MM.1S (cell line): ENCODE results near the gene SPATA9.
"Not testable (repeated sequence)": the region's sequence is repeated elsewhere in the genome, so short reads cannot be mapped to it uniquely, and the experiment has no call there.

ENCODE experiments used
- DNase-seq: peaks from one replicate; pipeline ENCODE4 v3.0.0-alpha.2; 2015
- H2AFZ ChIP-seq: fragments of 300-600 bp; sonication (generic); 2 replicates; pipeline ENCODE4 v1.6.0; 2016; ENCODE audit warnings: antibody characterized with exemption, low read length
- H3F3A ChIP-seq: fragments of 300-600 bp; sonication (generic); 2 replicates; pipeline ENCODE4 v1.6.1; 2016; ENCODE audit warnings: mild to moderate bottlenecking, antibody characterized with exemption, low read length, moderate library complexity, mixed read lengths; ENCODE audit not compliant: insufficient read depth
- H3K27ac ChIP-seq: fragments of 300-600 bp; sonication (generic); 2 replicates; pipeline ENCODE4 v1.5.1; 2016; ENCODE audit warnings: mild to moderate bottlenecking, low read length
- H3K27me3 ChIP-seq: fragments of 300-600 bp; sonication (generic); replicated peaks from 2 replicates; pipeline ENCODE4 v1.6.0; 2016; ENCODE audit warnings: low read length; ENCODE audit not compliant: insufficient read depth
- H3K36me3 ChIP-seq: fragments of 300-600 bp; sonication (generic); replicated peaks from 2 replicates; pipeline ENCODE4 v1.6.1; 2016; ENCODE audit warnings: mild to moderate bottlenecking, low read length, mixed read lengths; ENCODE audit not compliant: insufficient read depth
- H3K4me1 ChIP-seq: fragments of 300-600 bp; sonication (generic); 2 replicates; pipeline ENCODE4 v1.6.1; 2016; ENCODE audit warnings: low read length, mixed read lengths
- H3K4me2 ChIP-seq: fragments of 300-600 bp; sonication (generic); 2 replicates; pipeline ENCODE4 v1.6.0; 2016; ENCODE audit warnings: low read depth, low read length
- H3K4me3 ChIP-seq: fragments of 300-600 bp; sonication (generic); 2 replicates; pipeline ENCODE4 v1.5.1; 2016; ENCODE audit warnings: low read length, mixed read lengths
- H3K79me2 ChIP-seq: fragments of 300-600 bp; sonication (generic); 2 replicates; pipeline ENCODE4 v1.6.1; 2016; ENCODE audit warnings: mixed run types, low read length, mixed read lengths
- H3K9ac ChIP-seq: fragments of 300-600 bp; sonication (generic); 2 replicates; pipeline ENCODE4 v1.6.1; 2016; ENCODE audit warnings: low read length, mixed read lengths
- H3K9me2 ChIP-seq: fragments of 300-600 bp; sonication (generic); replicated peaks from 2 replicates; pipeline ENCODE4 v1.6.1; 2016; ENCODE audit warnings: mild to moderate bottlenecking, low read length, mixed read lengths; ENCODE audit not compliant: insufficient read depth
- H3K9me3 ChIP-seq: fragments of 300-600 bp; sonication (generic); replicated peaks from 2 replicates; pipeline ENCODE4 v1.6.1; 2016; ENCODE audit warnings: mild to moderate bottlenecking, low read length, mixed read lengths; ENCODE audit not compliant: insufficient read depth
- H4K20me1 ChIP-seq: fragments of 300-600 bp; sonication (generic); 2 replicates; pipeline ENCODE4 v1.6.1; 2016; ENCODE audit warnings: mild to moderate bottlenecking, low read length, moderate library complexity, mixed read lengths; ENCODE audit not compliant: insufficient read depth
- EZH2 ChIP-seq: fragments of 300-600 bp; sonication (generic); optimal IDR thresholded peaks from 2 replicates; pipeline ENCODE3; 2017; ENCODE audit warnings: low read depth, mild to moderate bottlenecking, antibody characterized with exemption, low read length, mixed read lengths
- EZH2phosphoT487 ChIP-seq: fragments of 300-600 bp; sonication (generic); IDR thresholded peaks from 2 replicates; pipeline ENCODE4 v1.6.1; 2018; ENCODE audit warnings: antibody characterized with exemption, low read length
- TF ChIP-seq, protein P1 (sequence below): fragments of 300-600 bp; sonication (generic); IDR thresholded peaks from 2 replicates; pipeline ENCODE4 v1.5.1; 2016; ENCODE audit warnings: antibody characterized with exemption, low read length, mixed read lengths

SPATA9 gene

DNA sequence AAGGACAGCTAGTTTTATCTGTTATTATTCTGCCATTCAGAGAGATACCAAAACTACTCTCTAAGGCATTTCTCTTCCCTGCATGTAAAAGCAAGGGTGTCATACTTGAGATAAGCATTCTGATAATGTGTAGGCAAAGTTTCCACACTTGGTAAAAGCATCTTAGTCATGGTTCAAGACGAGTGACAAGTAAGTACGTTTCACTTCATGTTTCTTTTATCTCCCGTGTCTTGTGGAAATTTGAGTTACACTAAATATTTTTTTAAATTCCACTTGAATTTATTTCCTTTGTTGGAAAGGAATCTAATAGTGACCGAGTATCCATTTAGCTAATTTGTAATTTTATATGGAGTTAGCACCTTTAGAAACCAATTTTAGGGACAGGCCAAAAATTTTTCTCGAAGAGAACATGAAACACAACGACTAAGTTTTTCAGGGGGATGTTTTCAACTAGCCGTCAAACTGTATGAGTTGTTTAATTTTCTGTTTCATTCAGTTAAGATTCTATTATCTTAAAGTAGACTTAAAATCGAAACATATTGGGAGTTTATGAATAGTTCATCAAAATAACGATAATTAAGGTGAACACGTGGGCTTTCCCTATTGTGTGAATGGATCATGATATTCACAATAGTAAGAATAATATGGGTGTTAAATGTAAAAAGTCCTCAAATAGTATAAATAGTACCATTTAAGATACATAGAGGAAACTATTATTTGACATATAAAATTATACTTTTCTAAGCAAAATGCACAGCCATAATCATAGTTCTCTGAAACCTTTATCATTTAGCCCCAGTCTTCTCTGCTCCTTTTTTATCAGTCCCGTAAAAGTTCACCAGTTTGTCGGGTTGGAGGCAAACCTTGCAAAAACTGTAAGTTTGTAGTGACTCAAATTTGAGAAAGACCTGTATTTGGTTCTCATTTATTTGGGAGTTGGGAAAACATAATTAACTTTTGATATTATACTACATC lies 34.6 kb downstream of the SPATA9 start:
- Histone ChIP-seq H4K20me1 (no peaks in the 10 kb centered on the region), H3K9me2 (no peaks in the 10 kb centered on the region), H2AFZ (peak overlapping the region; percentile 77; the same call in 1 of the 2 replicates), H3K79me2 (no peaks in the 10 kb centered on the region), H3K4me2 (peak overlapping the region; percentile 81; the same call in 1 of the 2 replicates), H3K9ac (no peak overlapping the region), H3K36me3 (no peaks in the 10 kb centered on the region), H3K27me3 (no peaks in the 10 kb centered on the region), H3K4me1 (peaks cover 19% of the 10 kb centered on the region), H3K4me3 (no peak overlapping the region), H3K9me3 (no peaks in the 10 kb centered on the region), H3F3A (peaks cover 20% of the 10 kb centered on the region), H3K27ac (peak overlapping the region; percentile 87; the same call in 1 of the 2 replicates)
- TF ChIP-seq EZH2phosphoT487, result no peak
- TF ChIP-seq, protein P1, sequence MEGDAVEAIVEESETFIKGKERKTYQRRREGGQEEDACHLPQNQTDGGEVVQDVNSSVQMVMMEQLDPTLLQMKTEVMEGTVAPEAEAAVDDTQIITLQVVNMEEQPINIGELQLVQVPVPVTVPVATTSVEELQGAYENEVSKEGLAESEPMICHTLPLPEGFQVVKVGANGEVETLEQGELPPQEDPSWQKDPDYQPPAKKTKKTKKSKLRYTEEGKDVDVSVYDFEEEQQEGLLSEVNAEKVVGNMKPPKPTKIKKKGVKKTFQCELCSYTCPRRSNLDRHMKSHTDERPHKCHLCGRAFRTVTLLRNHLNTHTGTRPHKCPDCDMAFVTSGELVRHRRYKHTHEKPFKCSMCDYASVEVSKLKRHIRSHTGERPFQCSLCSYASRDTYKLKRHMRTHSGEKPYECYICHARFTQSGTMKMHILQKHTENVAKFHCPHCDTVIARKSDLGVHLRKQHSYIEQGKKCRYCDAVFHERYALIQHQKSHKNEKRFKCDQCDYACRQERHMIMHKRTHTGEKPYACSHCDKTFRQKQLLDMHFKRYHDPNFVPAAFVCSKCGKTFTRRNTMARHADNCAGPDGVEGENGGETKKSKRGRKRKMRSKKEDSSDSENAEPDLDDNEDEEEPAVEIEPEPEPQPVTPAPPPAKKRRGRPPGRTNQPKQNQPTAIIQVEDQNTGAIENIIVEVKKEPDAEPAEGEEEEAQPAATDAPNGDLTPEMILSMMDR, result no peak
- no peak for TF ChIP-seq EZH2
- no peak for DNase-seq

DNA sequence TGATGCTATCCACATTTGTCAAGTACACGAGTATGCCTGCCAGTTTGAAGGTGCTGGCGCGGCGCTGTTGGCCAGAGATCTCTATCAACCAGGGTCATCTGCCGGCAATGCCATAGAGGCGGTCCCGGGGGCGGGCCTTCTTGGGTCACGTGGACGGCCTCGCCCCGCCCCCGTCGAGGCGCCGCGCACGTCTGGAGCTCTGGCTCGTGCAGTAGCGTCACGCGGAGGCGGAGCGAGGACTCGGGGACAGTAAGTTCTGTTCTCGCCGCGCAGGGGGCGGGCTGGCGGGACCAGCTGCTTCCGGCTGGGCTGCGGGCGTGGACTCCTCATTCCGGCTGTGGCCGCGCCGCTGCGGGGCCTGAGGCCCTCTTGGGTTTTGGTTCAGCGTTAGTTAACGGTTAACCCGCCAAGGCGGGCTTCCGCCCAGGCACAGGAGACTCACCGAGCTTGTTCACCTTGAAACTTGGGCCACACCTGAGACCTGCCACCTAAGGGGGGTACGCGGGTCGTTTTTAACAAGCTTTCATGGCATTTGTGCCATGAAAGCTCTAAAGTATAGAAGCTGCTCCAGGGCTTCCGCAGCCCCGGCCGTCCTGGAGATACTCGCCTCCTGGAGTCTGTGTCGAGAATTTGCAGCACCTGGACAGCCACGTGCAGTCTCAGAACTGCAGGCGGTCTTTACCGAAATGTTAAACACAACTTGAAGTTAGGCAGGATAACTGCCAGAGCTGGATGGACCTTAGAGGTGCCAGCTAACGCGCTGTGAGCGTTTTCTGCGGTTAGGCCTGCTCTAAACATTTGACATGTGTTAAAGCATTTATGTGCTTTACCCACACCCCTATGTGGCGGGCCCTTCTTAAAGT lies 36.0 kb downstream of the SPATA9 start, which contains the start of gene RFESD:
RFESD (plus strand) TSS at position 209 of the 863 bp plus-strand sequence. CDS start 5,495 bp downstream, outside the sequence.
- H3K79me2 ChIP-seq, result no peaks in the 10 kb centered on the region
- H3K9me3 ChIP-seq, result no peaks in the 10 kb centered on the region
- peak; percentile 99 for DNase-seq
- peak within 1 kb of the TSS; percentile 81 for H3K4me2 ChIP-seq
- no peaks in the 10 kb centered on the region for H3K36me3 ChIP-seq
- TF ChIP-seq EZH2 (no peak), EZH2phosphoT487 (no peak)
- TF ChIP-seq, protein P1, result peak; percentile 20
- peaks cover 19% of the 10 kb centered on the region for H3K4me1 ChIP-seq
- H3K27ac ChIP-seq, result peak within 1 kb of the TSS; percentile 87
- H3K9me2 ChIP-seq, result no peaks in the 10 kb centered on the region
- no peaks in the 10 kb centered on the region for H3K27me3 ChIP-seq
- peak within 1 kb of the TSS; percentile 71 for H3K9ac ChIP-seq
- no peaks in the 10 kb centered on the region for H4K20me1 ChIP-seq
- peak within 1 kb of the TSS; percentile 77 for H2AFZ ChIP-seq
- peak within 1 kb of the TSS; percentile 58 for H3K4me3 ChIP-seq
- peaks cover 20% of the 10 kb centered on the region for H3F3A ChIP-seq

DNA sequence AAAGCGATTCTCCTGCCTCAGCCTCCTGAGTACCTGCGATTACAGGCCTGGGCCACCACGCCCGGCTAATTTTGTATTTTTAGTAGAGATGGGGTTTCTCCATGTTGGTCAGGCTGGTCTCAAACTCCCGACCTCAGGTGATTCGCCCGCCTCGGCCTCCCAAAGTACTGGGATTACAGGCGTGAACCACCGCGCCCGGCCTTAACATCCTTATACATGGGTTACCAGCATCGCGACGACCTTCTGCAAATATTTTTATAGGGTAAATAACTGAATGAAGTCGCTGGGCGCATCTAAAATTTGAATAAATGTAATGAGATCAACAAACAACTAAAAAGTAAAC lies 36.6 kb downstream of the SPATA9 start:
- H3K27ac ChIP-seq, H3K9ac ChIP-seq, H3K9me3 ChIP-seq, H4K20me1 ChIP-seq, H3K27me3 ChIP-seq, DNase-seq, H3K36me3 ChIP-seq, H3K9me2 ChIP-seq, H3K79me2 ChIP-seq: not testable (repeated sequence)
- Histone ChIP-seq H3K4me1 (peaks cover 19% of the 10 kb centered on the region), H3K4me3 (peak overlapping the region; percentile 58; the same call in 1 of the 2 replicates), H3K4me2 (peak overlapping the region; percentile 81; the same call in 1 of the 2 replicates), H3F3A (peaks cover 20% of the 10 kb centered on the region), H2AFZ (peak overlapping the region; percentile 35)
